ENCODE data around the gene MLF2. TPM values are rescaled to one million over a fixed set of nuclear protein-coding genes. Genes with fewer than 3 reads are reported as not detected.

MLF2 gene
- total RNA-seq, 2 donors from 2014 or later = 121 to 138 TPM

DNA sequence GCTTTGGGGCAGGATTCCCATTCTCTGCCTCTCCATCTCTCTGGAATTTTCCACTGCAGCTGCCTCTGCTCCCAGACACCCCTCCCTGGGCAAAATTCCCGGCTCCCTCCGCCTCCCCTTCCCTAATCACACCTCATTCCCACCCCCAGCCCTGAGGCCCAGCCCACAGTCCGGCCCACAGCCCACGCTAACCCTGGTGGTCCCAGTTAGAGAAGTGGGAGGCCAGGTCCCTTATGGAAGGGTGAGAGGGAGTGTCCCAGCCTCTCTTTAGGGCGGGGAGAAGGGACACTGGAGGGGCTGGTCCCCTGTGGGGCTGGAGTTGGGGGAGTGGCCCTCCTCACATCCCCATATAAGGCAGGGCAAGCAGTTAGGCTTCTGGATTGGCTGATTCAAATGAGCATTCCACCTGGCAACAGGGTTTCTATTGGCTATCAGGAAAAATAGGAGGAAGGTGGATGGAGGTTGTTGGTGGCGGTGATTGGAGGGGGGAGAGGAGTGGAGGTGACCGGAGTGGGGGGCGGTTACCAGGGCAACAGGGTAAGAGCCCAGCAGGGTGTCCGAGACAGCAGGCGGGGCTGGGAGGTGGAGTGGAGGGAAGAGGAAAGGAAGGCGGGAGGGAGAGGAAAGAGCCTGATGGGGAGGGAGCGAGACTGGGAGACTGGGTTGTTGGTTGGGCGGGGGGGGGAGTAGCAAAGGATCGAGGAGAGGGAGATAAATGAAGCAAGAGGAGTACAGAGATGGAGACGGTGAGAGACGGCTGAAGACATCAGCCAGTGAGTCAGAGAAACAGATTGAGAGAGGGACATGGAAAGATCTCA lies 11.3 kb upstream of the MLF2 start:
- TF ChIP-seq, protein P1, sequence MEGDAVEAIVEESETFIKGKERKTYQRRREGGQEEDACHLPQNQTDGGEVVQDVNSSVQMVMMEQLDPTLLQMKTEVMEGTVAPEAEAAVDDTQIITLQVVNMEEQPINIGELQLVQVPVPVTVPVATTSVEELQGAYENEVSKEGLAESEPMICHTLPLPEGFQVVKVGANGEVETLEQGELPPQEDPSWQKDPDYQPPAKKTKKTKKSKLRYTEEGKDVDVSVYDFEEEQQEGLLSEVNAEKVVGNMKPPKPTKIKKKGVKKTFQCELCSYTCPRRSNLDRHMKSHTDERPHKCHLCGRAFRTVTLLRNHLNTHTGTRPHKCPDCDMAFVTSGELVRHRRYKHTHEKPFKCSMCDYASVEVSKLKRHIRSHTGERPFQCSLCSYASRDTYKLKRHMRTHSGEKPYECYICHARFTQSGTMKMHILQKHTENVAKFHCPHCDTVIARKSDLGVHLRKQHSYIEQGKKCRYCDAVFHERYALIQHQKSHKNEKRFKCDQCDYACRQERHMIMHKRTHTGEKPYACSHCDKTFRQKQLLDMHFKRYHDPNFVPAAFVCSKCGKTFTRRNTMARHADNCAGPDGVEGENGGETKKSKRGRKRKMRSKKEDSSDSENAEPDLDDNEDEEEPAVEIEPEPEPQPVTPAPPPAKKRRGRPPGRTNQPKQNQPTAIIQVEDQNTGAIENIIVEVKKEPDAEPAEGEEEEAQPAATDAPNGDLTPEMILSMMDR (IDR thresholded peaks at IDR 0.05) = no peak
- H3K4me1 ChIP-seq = peaks cover 0 to 43% of the 10 kb centered on the region in 2 donors
- no peaks in the 10 kb centered on the region for H3K36me3 ChIP-seq
- peak; percentile 95 for DNase-seq (ENCODE audit: low spot score)
- no peaks in the 10 kb centered on the region for H3K9me3 ChIP-seq
- peak overlapping the region; percentile 80 to 88 for H3K27ac ChIP-seq
- no peaks in the 10 kb centered on the region for H3K27me3 ChIP-seq
- peak overlapping the region; percentile 13 to 27 for H3K4me3 ChIP-seq

DNA sequence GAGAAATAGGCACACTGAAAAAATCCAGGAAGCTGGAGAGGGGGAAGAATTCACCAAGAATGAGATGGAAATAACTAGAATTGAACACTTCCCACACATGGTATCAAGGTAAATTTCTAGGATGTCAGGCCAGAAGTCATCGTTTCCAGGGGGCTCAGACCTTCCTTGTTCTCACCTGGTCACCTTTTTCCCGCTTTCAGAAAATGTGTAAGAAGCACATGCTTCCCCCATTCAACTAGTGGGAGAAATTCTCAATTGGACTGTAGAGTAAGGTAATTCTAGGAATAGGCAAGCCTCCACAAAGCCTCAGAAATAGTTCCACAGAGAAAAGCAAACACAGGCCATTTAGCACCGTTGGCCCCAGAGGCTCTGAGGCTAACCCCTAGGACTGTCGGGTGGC lies 10.4 kb upstream of the MLF2 start:
- no peaks in the 10 kb centered on the region for H3K27me3 ChIP-seq
- peak overlapping the region in 1 of 2 donors; percentile 27 for H3K4me3 ChIP-seq
- no peak for DNase-seq (ENCODE audit: low spot score)
- H3K9me3 ChIP-seq = no peaks in the 10 kb centered on the region
- H3K4me1 ChIP-seq = peaks cover 0 to 35% of the 10 kb centered on the region in 2 donors
- TF ChIP-seq, protein P1 (IDR thresholded peaks at IDR 0.05) = no peak
- H3K27ac ChIP-seq = peak overlapping the region; percentile 80 to 88
- H3K36me3 ChIP-seq = no peaks in the 10 kb centered on the region

DNA sequence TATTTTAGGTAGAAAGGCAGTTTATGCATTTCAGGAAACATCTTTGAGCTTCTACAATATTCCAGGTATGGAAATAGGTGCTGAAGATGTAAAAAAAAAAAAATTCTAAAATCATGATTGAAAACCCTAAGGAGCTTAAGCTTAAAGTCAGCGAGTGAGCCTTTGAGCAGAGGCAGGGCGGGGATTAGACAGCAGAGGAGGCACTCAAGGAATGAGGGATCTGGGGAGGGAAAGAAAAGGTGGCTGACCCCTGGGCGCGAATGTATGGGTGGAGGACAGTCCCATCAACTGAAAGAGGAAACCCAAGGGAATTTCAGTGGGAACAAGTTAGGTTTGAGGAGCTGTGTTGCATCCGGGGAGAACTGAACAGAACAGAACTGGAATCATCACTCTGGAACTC lies 6.8 kb upstream of the MLF2 start:
- no peak overlapping the region for H3K27ac ChIP-seq
- no peak for DNase-seq (ENCODE audit: low spot score)

DNA sequence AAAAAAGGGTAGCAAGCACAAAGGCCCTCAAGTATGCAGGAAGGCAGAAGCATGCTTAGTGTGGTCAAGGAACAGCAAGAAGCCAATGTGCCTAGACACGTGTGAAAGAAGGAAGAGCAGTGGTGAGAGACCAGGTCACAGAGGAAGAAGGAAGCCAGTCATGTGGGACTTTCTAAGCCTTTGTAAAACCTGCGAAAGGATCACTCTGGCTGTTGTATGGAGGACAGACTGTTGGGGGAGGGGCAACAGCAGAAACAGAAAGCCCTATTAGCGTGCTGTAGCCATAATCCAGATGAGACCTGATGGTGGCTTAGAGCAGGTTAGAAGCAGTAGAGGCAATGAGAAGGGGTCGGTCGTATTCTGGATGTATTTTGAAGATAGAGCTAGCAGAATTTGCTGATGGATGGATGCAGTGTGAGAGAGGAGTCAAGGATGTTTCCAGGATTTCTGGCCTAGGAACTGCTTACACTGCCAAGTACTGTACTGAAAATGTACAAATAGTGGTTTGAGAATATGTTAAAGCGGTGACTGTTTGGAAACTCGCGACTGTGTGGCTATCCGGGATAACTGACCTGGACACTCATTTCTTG lies 5.7 kb upstream of the MLF2 start:
- Histone ChIP-seq H3K4me3 (no peak overlapping the region), H3K36me3 (no peaks in the 10 kb centered on the region), H3K9me3 (no peaks in the 10 kb centered on the region), H3K27ac (no peak overlapping the region), H3K4me1 (peaks cover 0 to 15% of the 10 kb centered on the region in 2 donors), H3K27me3 (no peaks in the 10 kb centered on the region)
- DNase-seq (ENCODE audit: low spot score) = no peak
- TF ChIP-seq, protein P1 (IDR thresholded peaks at IDR 0.05) = no peak

More for the DNA sequence above, 6.8 kb upstream of the MLF2 start:
- Histone ChIP-seq H3K4me1 (peaks cover 0 to 17% of the 10 kb centered on the region in 2 donors), H3K9me3 (no peaks in the 10 kb centered on the region), H3K27me3 (no peaks in the 10 kb centered on the region), H3K36me3 (no peaks in the 10 kb centered on the region), H3K4me3 (no peak overlapping the region)
- TF ChIP-seq, protein P1 (IDR thresholded peaks at IDR 0.05) = no peak

DNA sequence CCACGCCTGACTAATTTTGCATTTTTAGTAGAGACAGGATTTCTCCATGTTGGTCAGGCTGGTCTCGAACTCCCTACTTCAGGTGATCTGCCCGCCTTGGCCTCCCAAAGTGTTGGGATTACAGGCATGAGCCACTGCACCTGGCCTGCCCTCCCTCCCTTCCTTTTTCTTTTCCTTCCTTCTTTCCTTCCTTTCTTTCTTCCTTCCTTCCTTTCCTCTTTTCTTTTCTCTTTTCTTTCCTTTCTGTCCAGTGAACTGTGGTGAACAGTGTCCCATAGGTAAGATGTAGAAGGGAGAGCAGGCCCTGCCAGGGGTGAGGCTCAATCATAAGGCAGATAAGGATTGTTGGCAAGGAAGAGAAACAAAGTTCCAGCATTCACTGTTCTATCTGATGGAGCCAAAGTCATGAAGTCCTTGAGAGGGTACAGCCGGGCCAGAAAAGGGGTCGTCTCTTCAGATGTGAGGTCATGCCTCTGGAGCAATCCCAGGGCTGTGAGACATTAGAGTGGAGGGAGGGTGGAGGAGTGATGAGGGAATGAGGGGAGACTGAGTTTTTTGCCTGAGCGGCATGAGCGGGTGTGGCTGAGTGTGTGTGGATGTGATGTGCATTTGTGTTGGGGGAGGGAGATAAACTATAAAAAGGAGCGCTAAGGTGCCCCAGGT lies 4.2 kb upstream of the MLF2 start:
- no peak overlapping the region for H3K4me3 ChIP-seq

More for the DNA sequence above, 4.2 kb upstream of the MLF2 start:
- Histone ChIP-seq H3K4me1 (peaks cover 0 to 14% of the 10 kb centered on the region in 2 donors), H3K9me3 (no peaks in the 10 kb centered on the region), H3K27ac (no peak overlapping the region), H3K27me3 (no peaks in the 10 kb centered on the region), H3K36me3 (no peaks in the 10 kb centered on the region)
- TF ChIP-seq, protein P1 (IDR thresholded peaks at IDR 0.05) = no peak
- DNase-seq (ENCODE audit: low spot score) = no peak
